Measurements from ENCODE around the gene CUZD1.

Gene CUZD1

GRCh38 chr10:122853665-122854313 is 8.1 kb upstream of the CUZD1 start:
- no peak for DNase-seq

GRCh38 chr10:122852261-122852660 is 6.6 kb upstream of the CUZD1 start:
- DNase-seq, result no peak

- no peak for DNase-seq
These were observed 5.3 kb upstream of the CUZD1 start for GRCh38 chr10:122850705-122851640.

- no peak for DNase-seq
These were observed 4.4 kb upstream of the CUZD1 start for GRCh38 chr10:122849900-122850605.

GRCh38 chr10:122849090-122849489 is 3.4 kb upstream of the CUZD1 start:
- no peak for DNase-seq

- DNase-seq, result no peak
These were observed 2.3 kb upstream of the CUZD1 start for GRCh38 chr10:122847782-122848604.

- DNase-seq, result no peak
These were observed 1.5 kb downstream of the CUZD1 start for GRCh38 chr10:122844146-122844545.

- no peak for DNase-seq
These were observed 4.1 kb downstream of the CUZD1 start for GRCh38 chr10:122841569-122841968.

- DNase-seq, result no peak
These were observed 6.2 kb downstream of the CUZD1 start for GRCh38 chr10:122839505-122839904.

GRCh38 chr10:122838880-122839279 is 6.8 kb downstream of the CUZD1 start:
- no peak for DNase-seq

GRCh38 chr10:122835908-122836307 is 9.7 kb downstream of the CUZD1 start:
- no peak for DNase-seq

GRCh38 chr10:122830965-122831353 is 14.7 kb downstream of the CUZD1 start:
- no peak for DNase-seq

- no peak for DNase-seq
These were observed 15.2 kb downstream of the CUZD1 start for GRCh38 chr10:122830273-122830964.

GRCh38 chr10:122829454-122829853 is 16.2 kb downstream of the CUZD1 start:
- no peak for DNase-seq

- DNase-seq, result no peak
These were observed 16.9 kb downstream of the CUZD1 start for GRCh38 chr10:122828716-122829255.

- no peak for DNase-seq
These were observed 18.4 kb downstream of the CUZD1 start for GRCh38 chr10:122827302-122827701.

- no peak for DNase-seq
These were observed 22.5 kb downstream of the CUZD1 start for GRCh38 chr10:122822973-122823690.

GRCh38 chr10:122821808-122822207 is 23.8 kb downstream of the CUZD1 start:
- DNase-seq, result no peak

GRCh38 chr10:122815458-122815857 is 30.2 kb downstream of the CUZD1 start:
- DNase-seq, result no peak

GRCh38 chr10:122814493-122814892 is 31.2 kb downstream of the CUZD1 start:
- no peak for DNase-seq

- no peak for DNase-seq
These were observed 32.9 kb downstream of the CUZD1 start for GRCh38 chr10:122812751-122813150.
